Hematopoietic multipotent progenitor cell treated with erythropoietin and hydrocortisone succinate and interleukin-3 and kit ligand, for 15 days (in vitro differentiated cells): ENCODE data around the gene GSTT2B.
"Not testable (repeated sequence)": the region's sequence is repeated elsewhere in the genome, so short reads cannot be mapped to it uniquely, and the experiment has no call there.

Source experiments
- DNase-seq: peaks from one replicate; pipeline ENCODE4 v3.0.0-alpha.2; 2015; ENCODE audit warnings: low spot score

GSTT2B gene, protein sequence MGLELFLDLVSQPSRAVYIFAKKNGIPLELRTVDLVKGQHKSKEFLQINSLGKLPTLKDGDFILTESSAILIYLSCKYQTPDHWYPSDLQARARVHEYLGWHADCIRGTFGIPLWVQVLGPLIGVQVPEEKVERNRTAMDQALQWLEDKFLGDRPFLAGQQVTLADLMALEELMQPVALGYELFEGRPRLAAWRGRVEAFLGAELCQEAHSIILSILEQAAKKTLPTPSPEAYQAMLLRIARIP

DNA sequence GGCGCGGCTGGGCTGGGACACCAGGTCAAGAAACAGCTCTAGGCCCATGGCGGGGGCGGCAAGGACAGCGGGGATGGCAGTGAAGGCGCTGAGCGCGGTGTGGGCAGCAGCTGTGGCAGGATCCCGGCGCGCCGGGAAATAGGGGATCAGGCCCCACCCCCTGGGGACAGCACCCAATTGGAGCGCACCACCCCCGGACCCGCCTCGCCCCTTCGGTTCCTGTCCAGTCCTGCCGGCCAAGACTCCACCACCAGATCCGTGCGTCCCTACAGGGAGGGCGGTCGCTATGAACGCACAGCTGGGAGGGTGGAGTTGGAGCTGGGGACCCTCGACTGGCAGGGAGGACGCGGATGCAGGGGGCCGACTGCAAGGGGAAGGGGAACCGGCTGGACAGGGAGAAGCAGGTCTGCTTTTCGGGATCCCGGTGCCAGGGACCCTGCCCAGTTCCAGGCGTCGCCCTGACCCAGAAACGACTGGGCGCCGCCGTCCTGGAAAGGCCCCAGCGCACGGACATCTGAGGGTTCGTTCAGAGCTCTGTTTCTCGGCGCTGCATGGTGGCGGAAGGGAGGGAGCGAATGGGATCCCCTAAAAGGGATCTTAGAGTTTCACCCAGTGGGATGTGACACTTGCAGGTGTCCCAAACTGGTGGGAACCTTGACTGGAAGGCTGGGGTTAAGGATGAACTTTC is at the start of gene GSTT2B:
TSS of gene GSTT2B (minus strand) at position 112 of the 688 bp plus-strand sequence. CDS start at position 48, 64 bp downstream.
- not testable (repeated sequence) for DNase-seq

DNA sequence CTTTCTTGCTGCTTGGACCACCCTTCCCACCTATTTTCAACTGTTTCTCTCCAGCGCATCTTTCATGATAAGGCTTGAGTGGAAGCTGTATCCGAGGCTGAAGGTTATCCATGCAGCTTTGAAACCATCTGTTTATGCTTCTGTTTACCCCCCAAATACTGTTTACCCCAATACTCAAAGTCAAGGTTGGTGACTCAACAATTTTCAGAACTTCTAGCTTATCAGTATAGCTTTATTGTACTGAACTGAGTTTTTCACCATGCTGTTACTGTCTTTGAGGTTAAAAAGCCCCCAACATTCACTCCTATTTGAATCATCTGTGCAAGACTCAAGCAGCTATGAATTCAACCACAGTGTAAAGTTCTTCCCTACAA is 49.0 kb upstream of the GSTT2B start:
- DNase-seq, result no peak

DNA sequence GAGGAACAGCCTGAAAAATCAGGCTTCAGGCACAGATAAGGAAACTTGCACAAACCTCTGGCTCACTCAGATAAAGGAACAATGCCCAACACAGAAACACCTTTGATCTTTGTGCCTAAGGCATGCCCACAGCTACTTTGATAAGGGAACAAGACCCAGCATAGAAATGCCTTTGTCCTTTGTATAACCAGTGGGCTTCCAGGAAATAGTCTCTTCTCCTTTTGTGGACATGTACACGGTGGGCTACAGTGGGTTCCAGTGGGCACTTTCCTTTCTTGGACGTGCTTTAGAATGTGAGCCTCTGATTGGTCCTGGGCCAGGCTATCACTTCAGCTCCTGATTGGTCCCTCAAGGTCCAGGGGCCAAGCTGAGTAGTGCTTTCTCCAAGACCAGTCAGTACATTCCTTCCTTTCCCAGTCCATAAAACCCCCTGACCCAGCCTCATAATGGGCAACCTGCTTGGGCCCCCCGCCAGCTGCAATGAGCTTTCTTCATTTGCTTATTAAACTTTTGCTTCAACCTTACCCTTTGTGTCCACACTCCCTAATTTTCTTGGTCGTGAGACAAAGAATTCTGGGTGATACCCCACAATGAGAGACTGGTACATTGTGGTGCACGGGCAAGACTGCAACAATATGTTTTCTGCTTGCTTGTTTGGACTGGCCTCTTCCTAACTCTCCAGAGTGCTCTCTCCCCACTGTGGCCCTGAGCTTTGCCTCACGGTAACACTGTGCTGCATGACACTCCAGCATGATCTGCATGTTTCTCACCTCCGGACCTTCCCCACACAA is 48.4 kb upstream of the GSTT2B start:
- no peak for DNase-seq

DNA sequence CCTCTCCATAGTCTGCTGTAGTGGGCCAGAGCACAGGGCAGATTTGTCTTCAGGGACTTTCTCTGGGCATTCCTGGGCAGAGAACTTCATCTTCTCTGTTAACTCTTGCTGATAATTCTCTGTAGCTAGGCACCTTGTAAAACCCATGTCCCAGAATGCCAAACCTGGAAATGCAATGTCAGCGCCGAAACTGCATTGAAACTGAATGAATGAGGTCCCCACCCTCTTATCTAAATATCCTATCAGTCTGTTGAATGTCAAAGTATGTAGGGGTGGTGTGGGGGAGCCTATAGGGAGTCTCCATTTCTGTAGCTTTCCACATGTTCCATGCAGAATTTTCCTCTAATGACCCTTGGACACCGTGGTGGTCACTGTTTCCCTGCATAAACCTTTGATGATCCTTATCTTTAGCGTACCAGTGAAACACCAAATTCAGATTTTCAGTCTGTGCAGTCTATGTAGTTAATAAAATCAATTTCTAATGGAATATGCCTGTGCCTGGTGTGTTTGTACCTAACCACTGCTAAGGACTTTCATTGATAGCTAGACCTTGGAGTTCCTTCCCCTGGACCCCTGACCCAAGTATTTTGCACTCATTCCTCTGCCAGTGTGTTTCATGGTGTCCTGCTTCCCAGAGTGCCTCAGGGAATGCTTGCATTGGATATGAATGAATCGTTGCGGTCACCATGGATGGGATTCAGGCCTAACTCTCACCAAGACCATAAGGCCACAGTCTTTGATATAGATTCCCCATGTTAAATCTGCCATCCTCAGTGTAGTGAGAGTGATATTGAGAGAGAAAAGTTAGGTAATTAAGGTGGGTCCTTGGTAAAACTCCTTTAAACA is 47.6 kb upstream of the GSTT2B start:
- DNase-seq, result no peak

DNA sequence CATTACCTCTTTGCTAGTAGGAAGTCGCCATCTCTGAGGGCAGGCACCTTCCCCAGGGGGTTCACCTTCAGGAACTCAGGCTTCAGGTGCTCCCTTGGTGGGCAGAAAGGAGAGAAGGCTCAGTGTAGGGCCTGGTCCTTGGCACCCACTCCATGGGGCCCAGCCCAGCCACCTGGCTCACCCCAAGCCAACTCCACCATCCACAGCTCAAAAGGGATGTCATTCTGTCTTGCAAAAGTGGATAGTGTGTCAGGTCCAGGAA is 47.0 kb upstream of the GSTT2B start:
- DNase-seq, result no peak

DNA sequence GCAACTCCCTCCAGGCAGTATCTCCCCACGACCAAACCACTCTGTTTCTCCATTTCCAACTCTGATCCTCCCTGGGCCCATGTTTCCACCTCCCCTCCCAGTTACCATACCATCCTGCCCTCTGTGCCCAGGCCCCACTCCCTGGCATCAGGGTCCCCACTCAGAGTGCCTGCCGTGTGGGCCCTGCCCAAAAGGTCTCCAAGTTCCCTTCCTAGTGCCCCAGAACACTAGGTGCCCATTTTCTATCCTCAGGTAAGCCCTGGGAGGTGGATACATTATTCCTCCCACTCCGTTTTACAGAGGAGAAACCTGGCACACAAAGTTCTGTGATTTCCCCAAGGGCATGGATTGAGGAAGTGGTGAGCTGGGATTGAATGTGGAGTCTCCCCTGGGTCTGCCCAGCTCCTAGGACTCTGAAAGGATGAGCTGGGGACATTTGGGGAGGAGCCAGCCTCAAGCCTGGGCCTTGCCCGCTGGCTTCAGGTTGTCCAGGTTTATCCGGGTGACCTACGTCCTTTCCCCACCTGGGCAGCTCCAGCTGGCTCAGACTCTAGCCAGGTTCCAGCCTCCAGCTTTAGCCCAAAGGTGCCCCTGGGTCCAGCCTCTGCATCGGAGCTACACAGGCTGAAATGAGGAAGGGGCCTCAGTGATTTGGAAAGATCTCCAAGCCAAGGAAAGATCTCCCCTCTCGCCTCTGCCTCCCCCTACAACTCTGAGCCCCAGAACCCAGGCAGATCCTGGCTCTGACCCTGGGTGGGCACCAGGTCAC is 46.4 kb upstream of the GSTT2B start:
- DNase-seq, result no peak

DNA sequence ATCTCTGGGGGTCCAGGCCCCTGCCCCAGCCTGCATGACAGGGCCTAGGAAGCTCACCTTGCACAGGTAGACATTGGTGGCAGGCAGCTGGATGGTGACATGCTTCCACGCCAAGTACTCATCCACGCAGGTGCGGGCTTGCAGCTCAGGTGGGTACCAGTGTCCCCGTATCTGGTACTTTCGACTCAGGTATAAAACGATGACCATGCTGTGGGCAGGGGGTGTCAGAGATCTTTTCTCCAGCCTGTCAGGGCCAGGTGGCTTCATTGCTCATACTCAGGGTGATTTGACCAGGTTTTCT is 45.9 kb upstream of the GSTT2B start:
- no peak for DNase-seq

DNA sequence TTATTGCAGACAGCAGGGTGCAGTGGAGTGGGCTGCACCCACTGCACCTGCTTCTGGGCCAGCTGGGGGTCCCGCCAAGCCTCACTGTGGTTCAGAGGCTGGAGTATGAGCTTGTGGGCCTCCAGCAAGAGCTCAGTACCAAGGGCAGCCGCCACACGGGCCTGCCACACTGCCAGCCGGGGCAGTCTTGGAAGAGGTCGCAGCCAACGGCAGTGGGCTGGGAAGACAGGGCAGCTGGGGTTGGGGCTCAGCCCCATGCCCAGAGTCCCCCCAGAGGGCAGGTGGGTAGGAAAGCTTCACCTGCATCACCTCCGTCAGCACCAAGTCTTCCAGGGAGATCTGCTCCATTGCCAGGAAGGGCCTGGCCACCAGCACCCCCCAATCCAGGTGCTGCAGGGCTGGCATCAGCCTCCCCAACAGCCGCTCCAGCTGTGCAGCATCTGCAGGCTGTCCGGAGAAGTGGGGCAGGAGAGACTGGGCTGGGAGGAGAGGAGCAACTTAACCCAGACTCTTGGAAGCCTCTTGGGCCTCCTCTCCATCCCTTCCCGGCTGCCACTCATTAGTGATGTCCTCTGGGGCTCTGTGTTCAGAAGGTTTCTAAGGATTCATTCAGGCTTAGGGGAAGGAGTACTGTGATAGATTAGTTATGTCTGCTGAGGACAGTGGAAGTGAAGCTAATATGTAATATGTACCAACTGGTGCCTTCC is 45.4 kb upstream of the GSTT2B start:
- no peak for DNase-seq

DNA sequence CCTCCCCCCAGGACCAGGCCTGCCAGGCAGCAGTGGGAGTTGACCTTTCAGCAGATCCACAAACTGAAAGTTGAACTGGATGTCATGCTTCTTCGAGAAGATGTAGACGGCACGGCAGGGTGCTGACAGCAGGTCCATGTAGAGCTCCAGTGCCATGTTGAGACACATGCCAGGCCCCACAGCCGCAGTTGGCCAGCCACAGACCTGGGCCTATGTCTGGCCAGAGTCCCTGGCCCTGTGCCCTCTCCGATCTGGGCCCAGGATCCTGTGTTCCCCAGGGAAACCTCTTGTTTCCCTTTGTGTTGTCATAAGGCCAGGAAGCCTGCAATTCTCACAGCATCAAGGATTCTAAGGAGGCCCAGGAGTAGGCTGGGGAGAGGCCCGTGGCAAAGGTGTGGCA is 44.2 kb upstream of the GSTT2B start, which contains the start of gene GSTT4:
TSS of gene GSTT4 (minus strand) at position 253 of the 400 bp plus-strand sequence. CDS start at position 156, 97 bp downstream.
- DNase-seq, result no peak

DNA sequence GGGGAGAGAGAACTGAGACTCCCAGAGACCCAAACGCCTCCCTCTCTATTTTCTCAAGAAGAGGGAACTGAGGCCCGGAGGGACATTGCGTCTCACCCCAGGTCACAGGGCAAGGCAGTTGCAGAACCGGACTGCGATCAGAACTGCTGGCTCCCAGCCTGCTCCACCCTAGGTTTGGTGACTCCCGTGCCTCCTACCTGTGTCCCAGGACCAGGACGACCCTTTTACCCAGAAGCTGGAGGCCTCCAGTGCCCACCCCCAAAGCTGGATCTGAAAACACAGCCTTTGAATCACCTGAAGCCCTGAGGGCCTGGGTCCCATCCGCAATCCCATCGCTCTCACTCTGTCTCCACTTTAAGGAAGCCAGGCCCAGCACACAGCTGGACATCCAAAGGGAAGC is 42.9 kb upstream of the GSTT2B start:
- no peak for DNase-seq

DNA sequence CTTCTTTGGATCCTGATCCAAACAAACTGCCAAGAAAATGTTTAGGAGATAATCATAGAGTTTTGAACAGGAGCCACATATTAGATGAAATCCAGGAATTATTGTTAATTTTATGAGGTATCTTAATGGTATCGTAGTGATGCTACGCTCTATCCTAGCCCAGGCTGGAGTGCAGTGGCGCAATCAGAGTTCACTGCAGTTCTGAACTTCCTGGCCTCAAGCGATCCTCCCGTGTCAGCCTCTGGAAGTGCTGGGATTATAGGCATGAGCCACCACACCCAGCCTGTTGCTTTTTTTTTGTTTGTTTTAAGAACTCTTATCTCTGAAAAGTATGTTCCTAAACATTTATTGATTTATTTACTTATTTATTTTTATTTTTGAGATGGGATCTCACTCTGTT is 41.9 kb upstream of the GSTT2B start:
- DNase-seq, result no peak

DNA sequence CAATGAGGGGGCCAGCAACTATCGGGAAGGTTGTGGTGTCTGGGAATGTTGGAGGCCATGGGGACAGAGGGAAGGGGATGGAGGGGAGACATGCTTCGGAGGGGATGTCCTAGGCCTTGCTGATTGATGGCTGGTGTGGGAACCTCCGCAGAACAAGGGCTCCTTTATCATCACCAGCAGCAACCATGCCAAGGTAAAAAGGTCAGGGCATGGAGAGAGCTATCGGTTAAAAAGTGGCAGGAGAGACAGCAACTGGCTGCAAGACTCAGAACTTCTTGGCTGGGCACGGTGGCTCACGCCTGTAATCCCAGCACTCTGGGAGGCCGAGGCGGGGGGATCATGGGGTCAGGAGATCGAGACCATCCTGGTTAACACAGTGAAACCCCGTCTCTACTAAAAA is 41.3 kb upstream of the GSTT2B start:
- DNase-seq, result no peak

DNA sequence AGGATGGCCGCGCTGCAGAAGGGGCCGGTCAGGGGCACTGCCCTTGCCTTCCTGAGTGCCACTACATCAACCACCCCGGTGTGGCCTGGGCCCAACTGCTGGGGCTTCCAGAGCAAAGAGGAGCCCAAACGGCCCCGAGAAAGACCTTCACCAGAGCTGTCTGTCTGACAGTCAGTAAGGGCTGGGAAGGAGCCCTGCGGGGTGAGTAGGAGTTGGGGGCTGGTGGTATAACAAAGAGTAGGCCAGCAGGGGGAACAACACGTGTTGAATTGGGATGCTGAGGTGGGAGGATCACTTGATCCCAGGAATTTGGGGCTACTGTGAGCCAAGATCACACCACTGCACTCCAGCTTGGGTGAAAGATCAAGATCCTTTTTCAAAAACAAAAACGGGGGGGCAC is 40.3 kb upstream of the GSTT2B start:
- DNase-seq, result no peak

DNA sequence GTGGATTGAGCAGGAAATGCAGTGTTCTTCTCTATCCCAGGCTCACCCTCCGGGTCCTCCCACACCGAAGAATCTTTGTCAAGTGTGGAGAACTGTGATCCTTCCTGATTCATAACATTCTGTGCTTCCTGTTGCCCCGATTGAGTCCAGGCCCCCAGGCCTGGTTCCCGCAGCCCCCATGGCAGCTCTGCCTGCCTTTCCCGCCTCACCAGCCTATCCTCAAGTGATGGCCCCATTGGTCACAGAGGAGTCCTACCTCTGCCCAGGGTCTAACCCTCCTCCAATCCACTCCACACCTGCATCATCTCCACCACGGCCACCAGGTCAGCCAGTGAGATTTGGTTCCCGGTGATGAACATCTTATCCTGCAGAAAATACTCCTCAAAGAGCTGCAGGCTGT is 38.8 kb upstream of the GSTT2B start:
- DNase-seq, result not testable (repeated sequence)

DNA sequence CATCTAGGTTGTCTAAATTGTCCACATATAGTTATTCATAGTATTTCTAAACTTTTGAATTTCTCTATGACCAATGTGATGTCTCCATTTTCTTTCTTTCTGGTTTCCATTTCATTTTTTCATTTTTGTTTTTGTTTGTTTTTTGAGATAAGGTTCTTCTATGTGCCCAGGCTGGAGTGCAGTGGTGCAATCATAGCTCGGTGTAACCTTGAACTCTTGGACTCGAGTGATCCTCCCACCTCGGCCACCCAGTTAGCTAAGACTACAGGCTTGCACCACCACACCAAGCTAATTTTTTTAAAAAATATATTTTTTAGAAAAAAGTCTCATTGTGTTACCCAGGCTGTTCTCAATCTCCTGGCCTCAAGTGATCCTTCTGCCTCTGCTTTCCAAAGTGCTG is 36.1 kb upstream of the GSTT2B start:
- no peak for DNase-seq

DNA sequence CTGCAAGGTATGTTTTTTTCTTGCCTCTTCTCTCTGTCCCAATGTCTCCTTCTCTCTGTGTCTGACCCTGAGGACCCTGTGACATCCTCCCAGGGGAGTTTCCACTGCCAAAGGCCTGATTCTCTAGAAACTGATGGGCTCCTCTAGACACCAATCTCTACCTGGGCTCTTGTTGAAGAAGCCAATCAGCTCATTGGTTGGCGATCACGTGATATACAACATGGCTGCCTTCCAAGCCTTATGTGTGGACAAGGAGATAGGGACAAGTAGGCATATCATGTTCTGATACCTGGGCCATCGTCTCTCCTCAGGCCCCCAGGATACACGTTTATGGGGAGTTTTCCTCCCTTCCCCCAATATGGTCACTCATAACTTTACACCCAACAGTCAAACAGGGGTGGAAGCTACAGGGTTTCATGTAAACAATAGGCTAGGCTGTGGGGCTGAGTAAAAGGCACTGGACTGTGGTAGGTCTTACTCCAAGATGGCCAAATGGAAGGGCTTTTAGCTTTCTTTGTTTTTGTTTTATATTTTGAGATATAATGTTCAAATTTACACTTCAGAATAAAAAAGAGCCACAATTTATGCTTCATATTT is 32.7 kb upstream of the GSTT2B start:
- peak; percentile 52 for DNase-seq

DNA sequence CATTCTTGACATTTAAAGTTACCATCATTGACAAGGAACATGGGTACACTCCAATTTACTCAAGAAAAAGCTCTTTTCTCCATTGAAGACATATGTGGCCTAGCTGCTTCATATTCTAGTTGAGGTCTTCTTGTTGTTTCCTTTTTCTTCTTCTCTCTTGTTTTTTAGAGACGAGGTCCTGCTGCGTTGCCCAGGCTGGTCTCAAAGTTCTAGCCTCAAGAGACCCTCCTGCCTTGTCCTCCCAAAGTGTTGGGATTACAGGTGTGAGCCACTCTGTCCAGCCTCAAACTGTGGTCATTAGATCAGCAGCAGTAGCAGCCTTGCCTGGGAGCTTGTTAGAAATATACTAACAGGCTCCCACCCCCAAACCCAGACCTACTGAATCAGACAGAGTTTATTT is 32.1 kb upstream of the GSTT2B start:
- not testable (repeated sequence) for DNase-seq

DNA sequence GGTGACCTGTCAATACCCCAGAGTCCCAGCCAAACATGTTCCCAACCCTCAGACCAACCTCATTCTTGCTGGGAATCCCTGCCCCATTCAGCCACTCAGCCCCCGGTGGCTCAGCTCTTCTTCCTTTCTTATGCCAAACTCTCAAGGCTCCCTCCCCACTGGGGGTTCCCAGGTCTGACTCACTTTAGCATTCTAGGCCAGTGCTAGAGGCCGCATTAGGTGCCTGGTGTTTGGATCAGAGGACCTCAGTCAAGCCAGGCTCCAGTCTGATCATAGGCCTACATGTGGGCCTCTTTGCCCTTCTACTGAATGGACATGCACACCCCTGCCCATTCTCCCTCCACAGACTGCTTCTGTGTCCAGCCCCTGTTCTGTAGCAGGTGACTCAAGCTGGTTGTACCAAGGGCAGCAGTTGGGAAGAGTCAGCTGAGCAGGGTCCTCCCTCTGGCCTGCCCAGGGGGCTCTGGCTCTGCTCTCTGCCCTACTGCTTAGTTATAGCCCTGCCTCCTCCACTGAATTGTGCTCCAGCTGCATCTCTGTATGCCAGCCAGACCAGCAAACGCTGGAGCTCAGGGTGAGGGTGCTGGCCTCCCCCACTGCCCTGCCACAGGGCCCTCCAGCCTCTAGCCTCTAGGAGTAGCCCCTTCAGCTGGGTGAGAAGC is 28.7 kb upstream of the GSTT2B start:
- peak; percentile 1 for DNase-seq

DNA sequence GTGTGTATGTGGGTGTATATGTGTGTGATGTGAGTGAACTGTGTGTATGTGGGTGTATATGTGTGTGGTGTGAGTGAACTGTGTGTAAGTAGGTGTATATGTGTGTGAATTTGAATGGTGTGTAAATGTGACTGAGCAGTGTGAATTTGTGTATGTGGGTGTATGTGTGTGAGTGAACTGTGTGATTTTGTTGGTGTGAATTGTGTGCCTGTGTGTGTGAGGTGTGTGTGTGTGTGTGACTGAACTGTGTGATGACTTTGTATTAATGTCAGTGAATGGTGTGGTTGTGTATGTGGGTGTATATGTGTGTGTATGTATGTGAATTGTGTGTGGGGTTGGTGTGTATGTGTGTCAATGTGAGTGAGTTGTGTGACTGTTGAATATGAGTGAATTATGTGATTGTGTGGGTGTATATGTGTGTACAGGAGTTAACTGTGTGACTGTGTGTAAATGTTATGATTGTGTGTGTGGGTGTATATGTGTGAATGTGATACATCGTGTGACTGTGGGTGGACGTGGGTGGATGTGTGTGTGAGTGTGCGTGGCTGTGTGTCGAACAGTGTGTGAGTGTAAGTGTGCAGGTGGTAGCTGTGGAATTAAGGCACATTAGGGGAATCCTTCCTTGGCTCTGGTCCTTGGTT is 25.7 kb upstream of the GSTT2B start:
- DNase-seq, result not testable (repeated sequence)

DNA sequence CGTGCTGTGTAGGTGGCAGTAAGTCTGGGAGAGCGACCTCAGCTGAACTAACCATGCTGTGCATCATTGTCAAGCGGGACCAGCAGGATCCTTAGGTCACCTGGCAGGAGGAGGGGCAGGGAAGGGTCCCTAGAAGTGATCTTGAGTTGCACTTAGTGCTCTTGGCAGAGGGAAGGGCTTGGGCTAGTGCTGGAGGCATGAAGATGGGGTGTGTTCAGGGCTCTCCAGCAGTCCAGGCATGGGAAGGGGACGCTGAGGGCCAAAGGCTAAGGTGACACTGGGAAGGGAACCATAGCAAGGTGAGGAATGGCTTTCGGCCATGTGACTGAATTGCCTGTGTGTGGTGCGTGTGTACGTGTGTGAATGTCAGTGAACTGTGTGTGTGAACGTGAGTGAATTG is 25.1 kb upstream of the GSTT2B start:
- not testable (repeated sequence) for DNase-seq
